HEK293 (cell line): ENCODE results near the gene ACTRT2.

Experiments
- GLI4 ChIP-seq: fragments of 450-650 bp; formaldehyde crosslinking; IDR thresholded peaks from 2 replicates; pipeline ENCODE4 v1.5.1; 2016; ENCODE audit warnings: missing biosample characterization, missing genetic modification characterization
- ZNF24 ChIP-seq: fragments of 450-650 bp; formaldehyde crosslinking; IDR thresholded peaks from 2 replicates; pipeline ENCODE4 v1.5.1; 2016; ENCODE audit warnings: missing biosample characterization, missing genetic modification characterization
- TF ChIP-seq, protein P1 (sequence below): fragments of 450-650 bp; formaldehyde crosslinking; IDR thresholded peaks from 2 replicates; pipeline ENCODE4 v1.5.1; 2016; ENCODE audit warnings: missing biosample characterization, missing genetic modification characterization, low read depth
- TF ChIP-seq, protein P2 (sequence below): fragments of 450-650 bp; formaldehyde crosslinking; optimal IDR thresholded peaks from 2 replicates; pipeline ENCODE3; 2016; ENCODE audit warnings: missing biosample characterization, mild to moderate bottlenecking, missing genetic modification characterization

DNA sequence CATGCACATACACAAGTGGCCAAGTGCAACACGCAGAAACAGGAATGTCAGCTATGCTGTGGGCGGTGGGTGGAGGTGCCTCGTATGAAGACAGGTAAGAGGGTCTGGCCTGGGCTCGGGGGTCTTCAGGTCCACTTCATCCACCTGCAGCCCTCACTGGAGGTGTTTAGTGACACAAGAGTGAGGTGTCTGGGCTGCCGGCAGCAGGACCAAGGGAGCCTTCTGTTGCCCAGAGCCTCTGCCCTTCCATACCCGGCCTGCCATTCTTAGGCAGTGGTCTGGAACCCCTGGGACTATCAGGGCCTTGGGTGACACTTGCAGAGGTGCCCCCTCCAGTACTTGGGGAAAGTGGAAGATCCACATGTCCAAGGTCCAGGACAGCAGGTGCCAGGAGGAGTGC lies 21.7 kb upstream of the ACTRT2 start:
- TF ChIP-seq ZNF24 (tag by site-specific recombination) (no peak), GLI4 (tag by site-specific recombination) (no peak)
- TF ChIP-seq, protein P1, sequence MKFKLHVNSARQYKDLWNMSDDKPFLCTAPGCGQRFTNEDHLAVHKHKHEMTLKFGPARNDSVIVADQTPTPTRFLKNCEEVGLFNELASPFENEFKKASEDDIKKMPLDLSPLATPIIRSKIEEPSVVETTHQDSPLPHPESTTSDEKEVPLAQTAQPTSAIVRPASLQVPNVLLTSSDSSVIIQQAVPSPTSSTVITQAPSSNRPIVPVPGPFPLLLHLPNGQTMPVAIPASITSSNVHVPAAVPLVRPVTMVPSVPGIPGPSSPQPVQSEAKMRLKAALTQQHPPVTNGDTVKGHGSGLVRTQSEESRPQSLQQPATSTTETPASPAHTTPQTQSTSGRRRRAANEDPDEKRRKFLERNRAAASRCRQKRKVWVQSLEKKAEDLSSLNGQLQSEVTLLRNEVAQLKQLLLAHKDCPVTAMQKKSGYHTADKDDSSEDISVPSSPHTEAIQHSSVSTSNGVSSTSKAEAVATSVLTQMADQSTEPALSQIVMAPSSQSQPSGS (tag by site-specific recombination), result no peak
- TF ChIP-seq, protein P2, sequence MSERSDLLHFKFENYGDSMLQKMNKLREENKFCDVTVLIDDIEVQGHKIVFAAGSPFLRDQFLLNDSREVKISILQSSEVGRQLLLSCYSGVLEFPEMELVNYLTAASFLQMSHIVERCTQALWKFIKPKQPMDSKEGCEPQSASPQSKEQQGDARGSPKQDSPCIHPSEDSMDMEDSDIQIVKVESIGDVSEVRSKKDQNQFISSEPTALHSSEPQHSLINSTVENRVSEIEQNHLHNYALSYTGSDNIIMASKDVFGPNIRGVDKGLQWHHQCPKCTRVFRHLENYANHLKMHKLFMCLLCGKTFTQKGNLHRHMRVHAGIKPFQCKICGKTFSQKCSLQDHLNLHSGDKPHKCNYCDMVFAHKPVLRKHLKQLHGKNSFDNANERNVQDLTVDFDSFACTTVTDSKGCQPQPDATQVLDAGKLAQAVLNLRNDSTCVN (tag by site-specific recombination), result no peak
